GM19372 (cell line): Measurements from ENCODE around the gene SLC25A23.

Experiments
- ATAC-seq: cut with Tn5 transposase; IDR thresholded peaks from one replicate; pipeline ENCODE4 v1.9.1; 2021; ENCODE audit warnings: mild to moderate bottlenecking, low read depth, moderate library complexity; ENCODE audit not compliant: unreplicated experiment

Gene SLC25A23

DNA sequence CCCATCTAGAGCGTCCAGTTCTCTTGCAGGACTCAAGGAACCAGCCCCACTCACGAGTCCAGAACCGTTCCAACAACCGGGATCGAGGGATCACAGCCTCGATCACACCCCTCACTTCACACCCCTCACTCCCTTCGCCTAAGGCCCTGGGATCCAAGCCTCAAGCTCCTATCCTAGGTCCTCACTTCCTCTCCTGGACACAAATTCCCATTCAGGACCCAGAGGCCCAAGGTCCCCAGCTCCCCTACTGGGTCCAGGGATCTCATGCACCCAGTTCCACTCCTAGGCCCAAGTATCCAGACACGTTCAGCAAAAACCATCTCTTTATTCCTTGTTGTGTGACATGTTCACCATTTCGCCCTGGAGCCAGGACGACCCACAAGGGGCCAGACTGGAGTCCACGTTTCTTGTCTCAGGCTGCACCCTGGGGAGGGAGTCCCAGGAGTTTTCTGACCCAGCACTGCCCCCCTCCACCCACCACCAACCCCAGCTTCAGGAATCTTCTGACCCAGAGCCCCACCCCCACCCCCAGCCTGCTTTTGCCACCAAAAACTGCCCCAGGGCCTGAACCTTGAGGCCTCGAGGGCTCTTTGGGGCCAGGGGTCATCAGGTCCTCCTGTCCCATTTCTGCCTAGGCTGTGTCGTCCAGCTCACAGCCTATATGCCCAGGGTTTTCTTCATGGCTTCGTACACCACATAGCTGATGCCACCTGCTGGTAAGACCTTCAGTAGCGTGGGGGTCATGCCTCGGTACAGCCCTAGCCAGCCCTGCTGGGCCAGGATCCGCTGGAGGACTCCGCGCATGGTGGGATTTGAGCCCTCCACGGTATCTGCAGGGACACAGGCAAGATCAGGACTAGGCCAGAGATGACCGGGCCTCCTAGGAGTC lies 33.6 kb downstream of the SLC25A23 start:
- ATAC-seq: no peak

GRCh38 chr19:6424939-6425731 lies 34.5 kb downstream of the SLC25A23 start:
- ATAC-seq: peak; percentile 82

DNA sequence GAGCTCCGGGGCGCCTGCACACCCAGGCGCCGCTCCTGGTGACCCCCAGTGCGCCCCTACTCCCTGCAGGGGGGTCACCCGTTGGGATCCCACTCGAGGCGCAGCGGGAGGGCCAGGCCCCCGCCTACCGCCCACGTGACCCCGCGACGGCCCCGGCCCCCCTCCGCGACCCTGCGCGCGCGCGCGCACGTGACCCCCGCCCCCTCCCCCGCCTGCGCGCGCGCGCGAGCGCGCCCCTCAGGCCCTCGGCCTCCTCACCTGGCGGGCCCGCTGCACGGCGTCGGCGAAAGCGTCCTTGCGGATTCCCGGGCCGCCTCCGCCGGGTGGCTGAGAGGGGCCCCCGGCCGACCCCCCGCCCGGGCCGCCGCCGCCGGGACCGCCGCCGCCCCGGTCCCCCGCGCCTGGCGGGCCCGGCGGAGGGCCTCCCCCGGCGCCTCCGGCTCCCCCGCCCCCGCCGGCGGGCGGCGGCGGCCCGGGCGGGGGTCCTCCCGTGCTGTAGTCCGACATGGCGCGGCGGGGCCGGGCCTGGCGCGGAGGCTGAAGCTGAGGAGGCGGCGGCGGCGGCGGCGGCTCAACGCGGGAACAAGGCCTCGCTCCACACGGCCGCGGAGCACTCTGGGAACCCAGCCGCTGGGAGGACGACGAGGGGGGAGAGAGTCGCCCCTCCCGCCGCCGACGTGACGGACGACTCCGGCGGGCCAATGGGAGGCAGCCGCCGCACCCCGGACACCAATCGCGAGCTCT lies 35.2 kb downstream of the SLC25A23 start, which contains the start of gene KHSRP:
KHSRP (minus strand) TSS at position 617 of the 744 bp plus-strand sequence; CDS start at position 507, 110 bp downstream.
- no peak for ATAC-seq

DNA sequence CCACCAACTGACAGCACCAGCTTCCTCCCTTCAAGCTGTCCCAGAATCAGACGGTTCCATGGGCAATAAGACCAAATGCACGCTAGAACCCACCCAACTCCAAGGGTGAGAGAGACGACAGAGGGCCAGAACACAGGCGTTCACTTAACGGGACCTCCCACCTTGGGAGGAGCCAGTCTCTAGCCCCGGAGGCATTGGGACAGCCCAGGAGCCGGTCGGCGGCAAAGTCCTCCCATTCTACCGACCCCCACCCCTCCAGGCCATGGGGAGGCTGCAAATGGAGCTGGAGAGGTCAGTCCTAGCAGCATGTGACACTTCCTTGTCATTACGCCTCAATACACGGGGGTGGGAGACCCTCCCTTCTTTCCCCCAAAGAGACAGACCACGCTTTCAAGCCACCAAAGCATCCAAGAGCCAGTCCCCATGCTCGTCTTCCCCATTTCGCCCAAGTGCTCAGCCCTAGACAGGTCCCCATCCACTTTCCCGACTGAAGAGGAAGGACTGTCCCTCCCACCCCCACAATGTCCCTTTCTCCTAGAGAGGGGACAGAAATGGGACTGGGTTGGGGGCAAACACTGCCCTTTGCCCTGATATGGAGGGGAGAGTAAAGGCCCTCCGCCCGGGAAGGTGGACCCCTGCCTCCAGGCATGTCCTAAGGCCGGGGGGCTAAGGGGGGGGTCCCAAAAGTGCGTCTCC lies 35.9 kb downstream of the SLC25A23 start:
- no peak for ATAC-seq

- ATAC-seq: no peak
These were observed 38.2 kb downstream of the SLC25A23 start for GRCh38 chr19:6421075-6422014.

GRCh38 chr19:6418562-6418932 lies 41.0 kb downstream of the SLC25A23 start:
- no peak for ATAC-seq

- no peak for ATAC-seq
These were observed 41.7 kb downstream of the SLC25A23 start for GRCh38 chr19:6417713-6418561.

GRCh38 chr19:6416658-6417405 lies 42.8 kb downstream of the SLC25A23 start:
- no peak for ATAC-seq

- ATAC-seq: no peak
These were observed 43.9 kb downstream of the SLC25A23 start for GRCh38 chr19:6415591-6416190.

- no peak for ATAC-seq
These were observed 44.6 kb downstream of the SLC25A23 start for GRCh38 chr19:6414793-6415590.

DNA sequence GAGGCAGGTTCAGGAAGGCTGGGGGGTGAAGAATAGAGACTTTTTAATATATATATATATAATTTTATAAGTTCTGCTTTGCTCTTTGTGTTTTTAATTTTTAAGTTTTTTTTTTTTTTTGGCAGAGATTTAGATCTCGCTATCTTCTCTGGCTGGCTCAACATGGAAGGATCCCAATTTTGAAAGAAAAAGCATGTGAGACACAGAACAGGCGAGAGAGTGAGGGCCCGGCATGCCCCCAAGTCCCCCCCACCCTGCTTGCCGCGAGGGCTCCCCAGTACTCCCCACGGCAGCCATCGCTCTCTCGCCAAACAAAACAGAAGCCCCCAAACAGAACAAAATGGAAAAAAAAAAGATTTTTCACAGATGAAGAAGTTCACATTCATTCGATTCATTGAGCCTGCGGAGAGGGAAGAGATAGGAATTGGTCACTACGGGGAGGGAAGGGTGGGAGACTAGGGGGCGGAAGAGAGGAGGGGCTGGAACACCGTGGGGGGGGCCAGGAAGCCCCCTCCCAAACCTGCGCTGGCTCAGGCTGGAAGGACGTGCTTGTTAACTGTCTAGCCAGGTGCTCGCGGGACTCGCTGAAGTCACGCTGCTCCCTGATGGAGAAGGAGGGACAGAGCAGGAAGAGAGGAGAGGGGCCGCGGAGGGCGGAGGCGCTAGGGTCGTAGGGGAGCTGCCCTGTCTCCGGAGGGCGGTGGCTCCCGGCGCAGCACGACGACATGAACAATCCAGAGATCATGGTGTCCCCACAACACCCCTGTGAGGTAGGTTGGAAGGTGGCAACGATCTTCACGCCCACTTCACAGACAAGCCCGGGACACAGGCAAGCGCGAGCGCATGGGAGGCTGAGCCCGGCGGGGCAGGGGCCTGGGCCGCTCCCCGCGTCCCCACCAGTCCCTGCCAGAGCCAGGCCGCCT lies 45.6 kb downstream of the SLC25A23 start:
- ATAC-seq: no peak

DNA sequence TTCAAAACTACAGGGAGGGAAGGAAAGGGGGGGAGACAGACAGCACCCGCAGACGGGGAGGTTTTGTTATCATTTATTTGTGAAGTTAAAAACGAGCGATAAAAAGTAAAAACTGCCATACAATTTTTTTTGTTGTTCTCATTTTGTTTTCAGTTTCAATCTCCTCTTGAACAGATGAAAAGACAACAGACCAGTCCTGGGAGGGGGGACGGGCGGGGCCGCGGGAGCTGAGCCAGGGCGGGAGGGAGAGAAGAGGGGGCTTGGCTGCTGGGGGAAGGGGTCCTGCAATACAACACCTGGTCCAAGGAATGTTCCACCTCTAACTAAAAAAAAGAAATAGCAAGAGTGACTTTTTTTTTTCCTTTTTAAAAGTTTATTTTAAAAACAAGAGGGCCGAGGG lies 46.3 kb downstream of the SLC25A23 start:
- no peak for ATAC-seq

DNA sequence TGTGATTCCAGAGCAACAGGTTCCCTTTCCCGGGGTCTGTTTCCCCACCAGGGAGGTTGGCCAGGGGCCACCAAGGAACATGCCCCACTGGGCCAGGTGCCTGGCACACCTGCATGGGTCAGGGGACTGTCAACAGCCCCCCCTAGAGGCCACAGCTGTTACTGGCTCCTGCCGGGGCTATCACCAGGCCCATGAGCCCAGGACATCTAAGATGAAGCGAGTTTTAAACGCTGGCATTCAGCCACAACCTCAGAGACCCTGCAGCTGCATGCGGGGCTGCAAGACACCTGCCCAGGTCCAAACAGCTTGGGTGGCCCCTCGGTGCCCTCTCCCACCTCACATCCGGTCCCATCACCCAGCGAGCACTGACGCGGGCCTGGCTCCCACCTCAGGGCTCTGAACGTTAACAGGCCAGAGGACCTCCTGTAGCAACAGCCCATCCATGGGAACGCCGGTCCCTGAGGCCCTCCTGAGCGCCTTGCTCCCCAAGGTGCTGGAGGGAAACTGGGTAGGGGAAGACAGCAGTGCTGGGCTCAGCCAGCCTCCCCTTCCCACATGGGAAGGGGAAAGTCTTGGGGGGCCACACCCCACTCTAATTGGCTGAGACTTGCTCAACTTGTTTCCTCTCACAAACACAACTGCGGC lies 47.0 kb downstream of the SLC25A23 start:
- no peak for ATAC-seq

DNA sequence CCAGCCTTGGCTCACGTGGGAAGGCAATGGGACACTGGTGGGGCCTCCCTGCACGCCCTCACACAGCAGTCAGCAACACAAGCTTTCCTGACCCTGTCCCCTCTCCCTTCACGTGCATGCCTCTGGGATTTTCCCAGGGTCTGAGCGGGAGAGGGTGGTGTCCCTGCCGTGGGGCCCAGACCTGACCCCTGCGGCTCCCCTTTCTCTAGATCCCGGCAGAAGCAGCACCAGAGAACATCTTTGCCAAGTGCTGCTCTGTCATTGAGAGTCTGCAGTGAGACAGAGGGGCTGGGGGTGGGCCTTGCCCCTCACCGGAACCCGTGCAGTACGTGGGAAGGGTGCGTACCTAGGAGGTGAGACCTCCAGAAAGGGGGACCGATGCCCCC lies 47.5 kb downstream of the SLC25A23 start:
- ATAC-seq: no peak

GRCh38 chr19:6409346-6409745 lies 50.2 kb downstream of the SLC25A23 start:
- ATAC-seq: no peak
